IMR-90 (cell line): ENCODE results near the gene GORASP1.

Experiments
- MAZ ChIP-seq: IDR thresholded peaks from 2 replicates; pipeline ENCODE4 v1.6.1; 2012; ENCODE audit warnings: low read depth, mild to moderate bottlenecking, low read length, improper control_type of control experiment, moderate library complexity, borderline replicate concordance
- POLR2A ChIP-seq: IDR thresholded peaks from 2 replicates; pipeline ENCODE4 v1.6.1; 2012; ENCODE audit warnings: mild to moderate bottlenecking, low read depth, low read length
- TF ChIP-seq, protein P1 (sequence below): conservative IDR thresholded peaks from 2 replicates; pipeline ENCODE4 v1.5.1; 2012; ENCODE audit warnings: mild to moderate bottlenecking, low read depth, low read length, improper control_type of control experiment

DNA sequence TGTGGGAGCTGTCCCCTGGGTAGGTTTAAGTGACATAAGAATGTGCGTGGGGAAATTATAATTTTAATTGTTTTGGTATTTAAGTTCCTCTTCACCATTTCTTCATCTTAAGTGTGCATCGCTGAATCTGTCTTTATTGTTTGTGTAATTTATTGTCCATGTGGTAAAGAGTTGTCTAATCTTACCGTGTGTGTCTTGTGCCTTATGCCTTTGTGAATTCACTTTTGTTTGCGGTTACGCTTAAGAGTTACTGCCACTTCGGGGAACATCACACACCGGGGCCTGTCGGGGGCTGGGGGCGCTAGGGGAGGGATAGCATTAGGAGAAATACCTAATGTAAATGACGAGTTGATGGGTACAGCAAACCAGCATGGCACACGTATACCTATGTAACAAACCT, 54.8 kb downstream of the GORASP1 start:
- TF ChIP-seq, protein P1, sequence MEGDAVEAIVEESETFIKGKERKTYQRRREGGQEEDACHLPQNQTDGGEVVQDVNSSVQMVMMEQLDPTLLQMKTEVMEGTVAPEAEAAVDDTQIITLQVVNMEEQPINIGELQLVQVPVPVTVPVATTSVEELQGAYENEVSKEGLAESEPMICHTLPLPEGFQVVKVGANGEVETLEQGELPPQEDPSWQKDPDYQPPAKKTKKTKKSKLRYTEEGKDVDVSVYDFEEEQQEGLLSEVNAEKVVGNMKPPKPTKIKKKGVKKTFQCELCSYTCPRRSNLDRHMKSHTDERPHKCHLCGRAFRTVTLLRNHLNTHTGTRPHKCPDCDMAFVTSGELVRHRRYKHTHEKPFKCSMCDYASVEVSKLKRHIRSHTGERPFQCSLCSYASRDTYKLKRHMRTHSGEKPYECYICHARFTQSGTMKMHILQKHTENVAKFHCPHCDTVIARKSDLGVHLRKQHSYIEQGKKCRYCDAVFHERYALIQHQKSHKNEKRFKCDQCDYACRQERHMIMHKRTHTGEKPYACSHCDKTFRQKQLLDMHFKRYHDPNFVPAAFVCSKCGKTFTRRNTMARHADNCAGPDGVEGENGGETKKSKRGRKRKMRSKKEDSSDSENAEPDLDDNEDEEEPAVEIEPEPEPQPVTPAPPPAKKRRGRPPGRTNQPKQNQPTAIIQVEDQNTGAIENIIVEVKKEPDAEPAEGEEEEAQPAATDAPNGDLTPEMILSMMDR = no peak
- TF ChIP-seq POLR2A (no peak), MAZ (no peak)
